Midbrain (tissue), 1 donor: ENCODE results near the gene C1QL2.

Experiments used
- DNase-seq: peaks from one replicate; lab custom pipeline; 2025; lab: John Stamatoyannopoulos, UW

C1QL2 gene

GRCh38 chr2:119137502-119137901 lies 21.0 kb downstream of the C1QL2 start:
- no peak for DNase-seq

GRCh38 chr2:119136872-119137271 lies 21.7 kb downstream of the C1QL2 start:
- no peak for DNase-seq

- DNase-seq = no peak
These were observed 22.5 kb downstream of the C1QL2 start for GRCh38 chr2:119136093-119136492.

GRCh38 chr2:119134775-119135174 lies 23.8 kb downstream of the C1QL2 start:
- DNase-seq = no peak

GRCh38 chr2:119126650-119127049 lies 31.9 kb downstream of the C1QL2 start:
- DNase-seq = no peak

GRCh38 chr2:119123389-119123788 lies 35.2 kb downstream of the C1QL2 start:
- DNase-seq = no peak

- no peak for DNase-seq
These were observed 35.9 kb downstream of the C1QL2 start for GRCh38 chr2:119122663-119123062.

- no peak for DNase-seq
These were observed 38.4 kb downstream of the C1QL2 start for GRCh38 chr2:119119999-119120756.

- no peak for DNase-seq
These were observed 39.3 kb downstream of the C1QL2 start for GRCh38 chr2:119119076-119119785.

GRCh38 chr2:119117891-119118882 lies 40.4 kb downstream of the C1QL2 start:
- no peak for DNase-seq

GRCh38 chr2:119117408-119117807 lies 41.1 kb downstream of the C1QL2 start:
- no peak for DNase-seq

GRCh38 chr2:119116411-119117295 lies 41.9 kb downstream of the C1QL2 start:
- DNase-seq = no peak

- DNase-seq = no peak
These were observed 44.3 kb downstream of the C1QL2 start for GRCh38 chr2:119114266-119114665.

GRCh38 chr2:119113489-119113770 lies 45.1 kb downstream of the C1QL2 start:
- DNase-seq = no peak

- no peak for DNase-seq
These were observed 45.6 kb downstream of the C1QL2 start for GRCh38 chr2:119112770-119113488.

GRCh38 chr2:119112230-119112629 lies 46.3 kb downstream of the C1QL2 start:
- no peak for DNase-seq

GRCh38 chr2:119111115-119111975 lies 47.2 kb downstream of the C1QL2 start:
- no peak for DNase-seq

GRCh38 chr2:119109866-119110265 lies 48.7 kb downstream of the C1QL2 start:
- no peak for DNase-seq

- DNase-seq = no peak
These were observed 50.4 kb downstream of the C1QL2 start for GRCh38 chr2:119108186-119108585.
